H1 (cell line): ENCODE results near the gene IQCH. TPM values are rescaled to one million over a fixed set of nuclear protein-coding genes. Genes with fewer than 3 reads are reported as not detected.

Experiments
- CTCF ChIA-PET: fragments of 300-600 bp; sonication (Branson Sonifier 250); formaldehyde crosslinking; loops from one replicate; lab custom pipeline; 2021; ENCODE audit not compliant: partially characterized antibody; lab: Charles Lee
- POLR2A ChIA-PET: fragments of 300-600 bp; sonication (Branson Sonifier 250); formaldehyde crosslinking; loops from one replicate; lab custom pipeline; 2021; ENCODE audit warnings: inconsistent platforms; ENCODE audit not compliant: partially characterized antibody; lab: Charles Lee
- DNase-seq, 2 experiments: peaks; one replicate each; pipeline versions ENCODE4 v3.0.0 to v3.0.0-alpha.2; 2010 to 2022; ENCODE audit warnings: low spot score in 2 of 2, low read depth in 1 of 2, mixed read lengths in 1 of 2
- FAIRE-seq: peaks from 2 replicates; lab custom pipeline; 2011; peaks lifted over from hg19 to GRCh38; lab: Jason Lieb, UNC
- H2AFZ ChIP-seq: 2 replicates; pipeline ENCODE4 v1.8.1; 2012; ENCODE audit warnings: low read length, inconsistent platforms
- H2AK5ac ChIP-seq: 2 replicates; pipeline ENCODE4 v1.6.1; 2013; ENCODE audit warnings: low read depth, low read length
- H2BK120ac ChIP-seq: replicated peaks from 2 replicates; pipeline ENCODE3; 2013; ENCODE audit warnings: low read depth, low read length, inconsistent platforms
- H2BK12ac ChIP-seq: 2 replicates; pipeline ENCODE4 v1.6.1; 2013; ENCODE audit warnings: low read depth, low read length
- H2BK15ac ChIP-seq: 2 replicates; pipeline ENCODE4 v1.6.1; 2013; ENCODE audit warnings: low read length
- H2BK20ac ChIP-seq: 2 replicates; pipeline ENCODE4 v1.6.1; 2013; ENCODE audit warnings: low read length
- H2BK5ac ChIP-seq: 2 replicates; pipeline ENCODE4 v1.6.1; 2013; ENCODE audit warnings: low read depth, low read length
- H3K14ac ChIP-seq: 2 replicates; pipeline ENCODE4 v1.6.1; 2013; ENCODE audit warnings: inconsistent platforms; ENCODE audit not compliant: insufficient read length
- H3K18ac ChIP-seq: 2 replicates; pipeline ENCODE4 v1.6.1; 2013; ENCODE audit warnings: low read length; ENCODE audit errors: extremely low read depth
- H3K23ac ChIP-seq: 2 replicates; pipeline ENCODE4 v1.6.1; 2013; ENCODE audit warnings: inconsistent platforms; ENCODE audit not compliant: insufficient read length
- H3K23me2 ChIP-seq: 2 replicates; pipeline ENCODE4 v1.6.1; 2013; ENCODE audit warnings: low read depth, low read length
- H3K27ac ChIP-seq: 2 replicates; pipeline ENCODE4 v1.6.1; 2011; ENCODE audit warnings: low read depth, low read length, inconsistent platforms
- H3K27me3 ChIP-seq, 4 experiments: replicated peaks in 1 of 4; 1 replicate in 1 of 4; 2 replicates in 3 of 4; pipeline versions ENCODE4 v1.6.1 to v1.8.1; 2011 to 2013; ENCODE audit warnings: low read length in 3 of 4, mild to moderate bottlenecking in 3 of 4, inconsistent platforms in 2 of 4, mixed read lengths in 2 of 4, moderate library complexity in 1 of 4; ENCODE audit not compliant: control insufficient read depth in 3 of 4, insufficient read depth in 3 of 4; ENCODE audit errors: extremely low read depth in 1 of 4
- H3K36me3 ChIP-seq, 4 experiments: 2 replicates each; pipeline versions ENCODE4 v1.6.1 to v1.8.1; 2011 to 2013; ENCODE audit warnings: mild to moderate bottlenecking in 4 of 4, low read length in 3 of 4, moderate library complexity in 2 of 4, control low read depth in 1 of 4, inconsistent platforms in 1 of 4; ENCODE audit not compliant: insufficient read depth in 4 of 4, control insufficient read depth in 2 of 4
- H3K4ac ChIP-seq: replicated peaks from 2 replicates; pipeline ENCODE3; 2013; ENCODE audit warnings: low read length, low read depth, mixed read lengths, inconsistent platforms; ENCODE audit not compliant: insufficient read length
- H3K4me1 ChIP-seq, 4 experiments: replicated peaks in 1 of 4; 1 replicate in 1 of 4; 2 replicates in 3 of 4; pipeline versions ENCODE4 v1.6.1 to v1.8.1; 2011 to 2013; ENCODE audit warnings: low read length in 3 of 4, inconsistent platforms in 2 of 4, mixed read lengths in 1 of 4; ENCODE audit not compliant: insufficient read depth in 4 of 4, control insufficient read depth in 3 of 4
- H3K4me2 ChIP-seq, 2 experiments: 2 replicates each; pipeline versions ENCODE4 v1.6.1 to v1.8.1; 2011 to 2013; ENCODE audit warnings: low read depth in 2 of 2, low read length in 2 of 2, control low read depth in 1 of 2, inconsistent platforms in 1 of 2, mild to moderate bottlenecking in 1 of 2; ENCODE audit not compliant: insufficient read depth in 1 of 2
- H3K4me3 ChIP-seq, 4 experiments: fragments of 200-600, 300-600 bp in 1 of 4; sonication (generic), shearing (Covaris generic), sonication (Bioruptor Twin) in 1 of 4; 2 replicates each; pipeline versions ENCODE4 v1.5.1 to v1.8.1; 2011 to 2016; ENCODE audit warnings: low read length in 4 of 4, low read depth in 3 of 4, control low read depth in 2 of 4, inconsistent platforms in 2 of 4, mild to moderate bottlenecking in 2 of 4, mixed read lengths in 1 of 4, moderate library complexity in 1 of 4; ENCODE audit not compliant: insufficient read depth in 2 of 4; ENCODE audit errors: extremely low read depth in 1 of 4
- H3K56ac ChIP-seq: replicated peaks from 2 replicates; pipeline ENCODE3; 2013; ENCODE audit warnings: low read depth, mild to moderate bottlenecking, mixed read lengths, low read length, inconsistent platforms; ENCODE audit not compliant: insufficient read length
- H3K79me1 ChIP-seq: 2 replicates; pipeline ENCODE4 v1.6.1; 2013; ENCODE audit warnings: low read depth, low read length, control low read depth
- H3K79me2 ChIP-seq, 2 experiments: 2 replicates each; pipeline versions ENCODE4 v1.6.1 to v1.8.1; 2012 to 2013; ENCODE audit warnings: low read length in 2 of 2, mild to moderate bottlenecking in 2 of 2, inconsistent platforms in 1 of 2; ENCODE audit not compliant: insufficient read depth in 2 of 2, control insufficient read depth in 1 of 2
- H3K9ac ChIP-seq, 4 experiments: replicated peaks in 1 of 4; 1 replicate in 1 of 4; 2 replicates in 3 of 4; pipeline versions ENCODE4 v1.6.1 to v1.8.1; 2011 to 2013; ENCODE audit warnings: low read depth in 3 of 4, low read length in 3 of 4, control low read depth in 2 of 4, mild to moderate bottlenecking in 2 of 4, moderate library complexity in 2 of 4, inconsistent platforms in 1 of 4; ENCODE audit errors: extremely low read depth in 1 of 4
- H3K9me3 ChIP-seq, 2 experiments: 2 replicates each; pipeline versions ENCODE4 v1.6.1 to v1.8.1; 2012 to 2013; ENCODE audit warnings: mild to moderate bottlenecking in 2 of 2, moderate library complexity in 2 of 2, control low read depth in 1 of 2, inconsistent platforms in 1 of 2, low read depth in 1 of 2, low read length in 1 of 2, mixed read lengths in 1 of 2; ENCODE audit not compliant: insufficient read depth in 2 of 2
- H4K20me1 ChIP-seq, 2 experiments: replicated peaks in 1 of 2; 2 replicates each; pipeline versions ENCODE3 to v1.8.1; 2011 to 2013; ENCODE audit warnings: inconsistent platforms in 2 of 2, low read length in 2 of 2, mild to moderate bottlenecking in 1 of 2; ENCODE audit not compliant: insufficient read depth in 2 of 2, control insufficient read depth in 1 of 2
- H4K5ac ChIP-seq: 2 replicates; pipeline ENCODE4 v1.6.1; 2013; ENCODE audit warnings: low read length, low read depth, mixed read lengths, inconsistent platforms; ENCODE audit not compliant: insufficient read length
- H4K8ac ChIP-seq: 2 replicates; pipeline ENCODE4 v1.8.0; 2013; ENCODE audit warnings: mild to moderate bottlenecking, moderate library complexity, low read length, inconsistent platforms; ENCODE audit not compliant: insufficient read depth; ENCODE audit errors: extremely low read depth
- H4K91ac ChIP-seq: replicated peaks from 2 replicates; pipeline ENCODE3; 2013; ENCODE audit warnings: low read length, mixed read lengths, inconsistent platforms; ENCODE audit not compliant: insufficient read length
- BACH1 ChIP-seq: IDR thresholded peaks from 2 replicates; pipeline ENCODE4 v1.6.1; 2012; ENCODE audit warnings: low read length, improper control_type of control experiment
- MAFK ChIP-seq: IDR thresholded peaks from 2 replicates; pipeline ENCODE4 v1.6.1; 2012; ENCODE audit warnings: low read depth, mild to moderate bottlenecking, improper control_type of control experiment, low read length
- POLR2AphosphoS5 ChIP-seq: IDR thresholded peaks from 2 replicates; pipeline ENCODE4 v1.6.1; 2011; ENCODE audit warnings: low read depth, low read length
- POU5F1 ChIP-seq: IDR thresholded peaks from 2 replicates; pipeline ENCODE4 v1.6.1; 2011; ENCODE audit warnings: low read depth, mild to moderate bottlenecking, low read length, moderate library complexity
- SAP30 ChIP-seq: fragments of 300-600 bp; sonication (generic); IDR thresholded peaks from 2 replicates; pipeline ENCODE4 v1.7.1; 2012; ENCODE audit warnings: low read length, moderate library complexity, mild to moderate bottlenecking, inconsistent platforms; ENCODE audit not compliant: insufficient read depth, insufficient replicate concordance
- SIX5 ChIP-seq: IDR thresholded peaks from 2 replicates; pipeline ENCODE4 v1.6.1; 2011; ENCODE audit warnings: mild to moderate bottlenecking, low read depth, low read length
- SP2 ChIP-seq: IDR thresholded peaks from 2 replicates; pipeline ENCODE4 v1.6.1; 2012; ENCODE audit warnings: mild to moderate bottlenecking, low read length, inconsistent platforms
- WGBS, 2 experiments: shearing (Covaris generic) in 1 of 2; methylation state at CpG; one replicate each; pipeline versions ENCODE4 v1.1.6 to v1.1.7; 2013 to 2015; ENCODE audit warnings: low lambda C conversion rate in 2 of 2, mixed read lengths in 2 of 2, inconsistent platforms in 1 of 2, low coverage in 1 of 2, missing lambda C conversion rate in 1 of 2; ENCODE audit not compliant: insufficient replicate concordance in 2 of 2, insufficient coverage in 1 of 2, insufficient read length in 1 of 2; ENCODE audit errors: extremely low coverage in 1 of 2, missing lambda C conversion rate in 1 of 2; 5-methylcytosine and 5-hydroxymethylcytosine counted together
- polyA plus RNA-seq, 7 experiments: library from polyadenylated mRNA; depleted of rRNA in 3 of 7; stranded (reverse) in 5 of 7; unstranded in 2 of 7; fragments of >200 nt in 5 of 7; fragments of 200-250 nt in 2 of 7; gene quantifications; 1 replicate in 5 of 7; 2 replicates in 1 of 7; 4 replicates in 1 of 7; pipeline versions ENCODE4 v1.2.1 to v1.2.3, GENCODE V29; 2011 to 2013; ENCODE audit warnings: missing spikeins in 2 of 7, mixed read lengths in 2 of 7
- total RNA-seq: library from RNA; stranded (reverse); fragmentation: NEBNext Ultra II Directional; extraction: Animal tissue kit (Norgen Biotek cat#: 25700); gene quantifications from 2 replicates; pipeline ENCODE4 v1.2.1, GENCODE V29; 2021

IQCH gene
- total and polyA plus RNA-seq, 2 of the 8 experiments (the other 6 are each of a cell fraction or from before 2014, with no cell fraction given) = 0.60 to 1.9 TPM

DNA sequence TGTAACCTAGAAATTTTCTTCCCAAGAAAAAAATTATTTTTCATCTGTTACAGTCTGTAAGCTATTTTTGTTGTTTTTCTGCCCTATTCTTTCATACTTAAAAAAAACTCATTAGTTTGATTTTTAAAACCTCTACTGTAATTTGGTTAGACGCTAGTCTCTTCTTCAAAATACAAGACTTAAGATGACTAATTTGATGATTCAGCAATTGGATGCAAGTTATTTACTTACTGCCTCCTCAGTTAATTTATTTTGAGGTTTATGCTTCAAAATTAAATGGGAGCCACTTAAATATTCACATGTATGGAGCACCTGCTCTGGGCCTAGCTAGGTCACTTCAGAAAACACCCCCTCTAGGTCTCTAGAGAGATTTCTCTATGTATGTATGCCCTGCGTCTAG lies 132.4 kb downstream of the IQCH start:
- no peak overlapping the region for H3K4ac ChIP-seq
- H2BK120ac ChIP-seq = no peak overlapping the region
- H3K4me1 ChIP-seq = no peaks in the 10 kb centered on the region
- H2BK12ac ChIP-seq = no peak overlapping the region
- DNase-seq (no peak), FAIRE-seq (no peak)
- no peak overlapping the region for H4K8ac ChIP-seq
- no peaks in the 10 kb centered on the region for H3K27me3 ChIP-seq
- no peaks in the 10 kb centered on the region for H3K79me1 ChIP-seq
- no peak overlapping the region for H3K9ac ChIP-seq
- H4K20me1 ChIP-seq = no peaks in the 10 kb centered on the region
- no peak overlapping the region for H2AFZ ChIP-seq
- H3K36me3 ChIP-seq = no peaks in the 10 kb centered on the region
- no peak overlapping the region for H2BK15ac ChIP-seq
- no peak overlapping the region for H3K14ac ChIP-seq
- ChIA-PET POLR2A (no interaction called here), CTCF (interaction anchor here (0.9 to 2.0 kb wide), 2 partner anchors 47 to 127 kb away, joined by 3 to 6 read pairs; no protein-coding TSS in a partner anchor)
- no peak overlapping the region for H4K5ac ChIP-seq
- no peak overlapping the region for H3K56ac ChIP-seq
- no peak overlapping the region for H3K23ac ChIP-seq
- H3K27ac ChIP-seq = no peak overlapping the region
- no peaks in the 10 kb centered on the region for H3K9me3 ChIP-seq
- H3K4me3 ChIP-seq = no peak overlapping the region
- H2BK20ac ChIP-seq = no peak overlapping the region
- H3K18ac ChIP-seq = no peak overlapping the region
- no peaks in the 10 kb centered on the region for H3K79me2 ChIP-seq
- WGBS, 2 experiments = 85% methylated on average over 2 of the region's 2 CpGs; no CpG with 5 or more reads in 1 of the 2 experiments
- no peaks in the 10 kb centered on the region for H3K23me2 ChIP-seq
- H2AK5ac ChIP-seq = no peak overlapping the region
- H2BK5ac ChIP-seq = no peak overlapping the region
- TF ChIP-seq BACH1 = no peak
- no peak for TF ChIP-seq SIX5
- TF ChIP-seq SP2 = no peak
- no peak for TF ChIP-seq POU5F1
- TF ChIP-seq SAP30 = no peak
- TF ChIP-seq MAFK = peak; percentile 56; the same call in 1 of the 2 replicates
- TF ChIP-seq POLR2AphosphoS5 = no peak
- TF ChIP-seq, all 59 proteins: peak for 1
- Histone ChIP-seq H3K4me2 (no peak overlapping the region), H4K91ac (no peak overlapping the region)
